Osteocyte (in vitro differentiated cells): ENCODE data around the gene OPN1SW. TPM values are rescaled to one million over a fixed set of nuclear protein-coding genes. Genes with fewer than 3 reads are reported as not detected.

Experiments
- DNase-seq: peaks from one replicate; pipeline ENCODE4 v3.0.0; 2021; ENCODE audit warnings: mixed read lengths; ENCODE audit not compliant: unreplicated experiment; ENCODE audit errors: extremely low spot score
- H3K27ac Mint-ChIP-seq: one replicate; pipeline ENCODE4 v1.8.0; 2021; ENCODE audit warnings: mild to moderate bottlenecking, mixed read lengths; ENCODE audit not compliant: unreplicated experiment
- H3K27me3 Mint-ChIP-seq: one replicate; pipeline ENCODE4 v1.8.0; 2021; ENCODE audit warnings: mixed read lengths; ENCODE audit not compliant: unreplicated experiment
- H3K36me3 Mint-ChIP-seq: one replicate; pipeline ENCODE4 v1.8.0; 2021; ENCODE audit warnings: mixed read lengths; ENCODE audit not compliant: unreplicated experiment
- H3K4me1 Mint-ChIP-seq: one replicate; pipeline ENCODE4 v1.8.0; 2021; ENCODE audit warnings: mixed read lengths; ENCODE audit not compliant: unreplicated experiment
- H3K4me3 Mint-ChIP-seq: one replicate; pipeline ENCODE4 v1.8.0; 2021; ENCODE audit warnings: mild to moderate bottlenecking, moderate library complexity, mixed read lengths; ENCODE audit not compliant: unreplicated experiment
- H3K9me3 Mint-ChIP-seq: one replicate; pipeline ENCODE4 v1.8.0; 2021; ENCODE audit warnings: mixed read lengths; ENCODE audit not compliant: unreplicated experiment
- CTCF ChIP-seq: fragments of 200-600 bp; sonication (generic); IDR thresholded peaks from 2 replicates; pipeline ENCODE4 v1.5.0; 2021; ENCODE audit warnings: antibody characterized with exemption, mild to moderate bottlenecking, moderate library complexity
- total RNA-seq: library from RNA; stranded (reverse); gene quantifications from 2 replicates; pipeline ENCODE4 v1.2.1, GENCODE V29; 2021

OPN1SW gene
- total RNA-seq, 1 donor from 2014 or later: not detected

GRCh38 chr7:128809363-128809762 is 33.8 kb upstream of the OPN1SW start:
- H3K4me3 Mint-ChIP-seq: no peak overlapping the region
- peaks cover 7% of the 10 kb centered on the region for H3K36me3 Mint-ChIP-seq
- H3K27me3 Mint-ChIP-seq: no peaks in the 10 kb centered on the region
- H3K27ac Mint-ChIP-seq: no peak overlapping the region
- no peaks in the 10 kb centered on the region for H3K4me1 Mint-ChIP-seq
- no peak for DNase-seq
- no peak for TF ChIP-seq CTCF
- H3K9me3 Mint-ChIP-seq: no peaks in the 10 kb centered on the region

- Mint-ChIP-seq H3K36me3 (peaks cover 10% of the 10 kb centered on the region), H3K4me1 (no peaks in the 10 kb centered on the region), H3K27ac (no peak overlapping the region), H3K27me3 (no peaks in the 10 kb centered on the region), H3K9me3 (no peaks in the 10 kb centered on the region), H3K4me3 (no peak overlapping the region)
- no peak for TF ChIP-seq CTCF
- DNase-seq: no peak
Observed at GRCh38 chr7:128807191-128807590, 31.6 kb upstream of the OPN1SW start.

- Mint-ChIP-seq H3K36me3 (peaks cover 10% of the 10 kb centered on the region), H3K27ac (no peak overlapping the region), H3K27me3 (no peaks in the 10 kb centered on the region), H3K9me3 (no peaks in the 10 kb centered on the region), H3K4me3 (no peak overlapping the region), H3K4me1 (no peaks in the 10 kb centered on the region)
- DNase-seq: no peak
- TF ChIP-seq CTCF: no peak
Observed at GRCh38 chr7:128805225-128805624, 29.6 kb upstream of the OPN1SW start.

GRCh38 chr7:128804484-128804883 is 28.9 kb upstream of the OPN1SW start:
- H3K27ac Mint-ChIP-seq: no peak overlapping the region
- DNase-seq: no peak
- peaks cover 10% of the 10 kb centered on the region for H3K36me3 Mint-ChIP-seq
- no peaks in the 10 kb centered on the region for H3K4me1 Mint-ChIP-seq
- H3K27me3 Mint-ChIP-seq: no peaks in the 10 kb centered on the region
- no peaks in the 10 kb centered on the region for H3K9me3 Mint-ChIP-seq
- TF ChIP-seq CTCF: no peak
- H3K4me3 Mint-ChIP-seq: no peak overlapping the region

GRCh38 chr7:128801667-128802418 is 26.2 kb upstream of the OPN1SW start:
- no peaks in the 10 kb centered on the region for H3K9me3 Mint-ChIP-seq
- peaks cover 10% of the 10 kb centered on the region for H3K36me3 Mint-ChIP-seq
- no peak overlapping the region for H3K4me3 Mint-ChIP-seq
- DNase-seq: no peak
- TF ChIP-seq CTCF: no peak
- H3K27me3 Mint-ChIP-seq: no peaks in the 10 kb centered on the region
- H3K27ac Mint-ChIP-seq: no peak overlapping the region
- no peaks in the 10 kb centered on the region for H3K4me1 Mint-ChIP-seq
